NB4 (cell line): ENCODE results near the gene PPP1R16B.

Experiments
- CTCF ChIP-seq: IDR thresholded peaks from one replicate; pipeline ENCODE4 v1.5.1; 2012; ENCODE audit warnings: low read depth, low read length
- MYC ChIP-seq: IDR thresholded peaks from 2 replicates; pipeline ENCODE4 v1.6.1; 2011; ENCODE audit warnings: low read depth, low read length
- POLR2A ChIP-seq: IDR thresholded peaks from 2 replicates; pipeline ENCODE4 v1.6.1; 2011; ENCODE audit warnings: mild to moderate bottlenecking; ENCODE audit not compliant: insufficient read length; ENCODE audit errors: extremely low read depth

GRCh38 chr20:38827770-38828281 is 22.3 kb downstream of the PPP1R16B start:
- TF ChIP-seq CTCF (no peak), POLR2A (no peak), MYC (no peak)
